Measurements from ENCODE around the gene IRGC.

IRGC gene

GRCh38 chr19:43724896-43725295, 9.0 kb downstream of the IRGC start:
- DNase-seq (ENCODE audit: low spot score) = no peak

- DNase-seq (ENCODE audit: low spot score) = no peak
Measured at GRCh38 chr19:43725468-43725867, 9.6 kb downstream of the IRGC start.

- no peak for DNase-seq (ENCODE audit: low spot score)
Measured at GRCh38 chr19:43726736-43727592, 11.1 kb downstream of the IRGC start.

- no peak for DNase-seq (ENCODE audit: low spot score)
Measured at GRCh38 chr19:43727593-43727853, 11.6 kb downstream of the IRGC start.

- DNase-seq (ENCODE audit: low spot score) = no peak
Measured at GRCh38 chr19:43729919-43730318, 14.0 kb downstream of the IRGC start.

- no peak for DNase-seq (ENCODE audit: low spot score)
Measured at GRCh38 chr19:43731346-43731745, 15.5 kb downstream of the IRGC start.

GRCh38 chr19:43731846-43732245, 16.0 kb downstream of the IRGC start:
- no peak for DNase-seq (ENCODE audit: low spot score)

- DNase-seq (ENCODE audit: low spot score) = no peak
Measured at GRCh38 chr19:43735013-43735412, 19.1 kb downstream of the IRGC start.

- no peak for DNase-seq (ENCODE audit: low spot score)
Measured at GRCh38 chr19:43735957-43736356, 20.1 kb downstream of the IRGC start.

GRCh38 chr19:43738780-43739211, 22.9 kb downstream of the IRGC start:
- DNase-seq (ENCODE audit: low spot score) = no peak

- DNase-seq (ENCODE audit: low spot score) = no peak
Measured at GRCh38 chr19:43739439-43740235, 23.8 kb downstream of the IRGC start.

- DNase-seq (ENCODE audit: low spot score) = no peak
Measured at GRCh38 chr19:43741075-43741825, 25.4 kb downstream of the IRGC start.

- DNase-seq (ENCODE audit: low spot score) = no peak
Measured at GRCh38 chr19:43743059-43743458, 27.2 kb downstream of the IRGC start.

GRCh38 chr19:43747557-43748204, 31.8 kb downstream of the IRGC start:
- no peak for DNase-seq (ENCODE audit: low spot score)

GRCh38 chr19:43748205-43748594, 32.3 kb downstream of the IRGC start:
- no peak for DNase-seq (ENCODE audit: low spot score)

- no peak for DNase-seq (ENCODE audit: low spot score)
Measured at GRCh38 chr19:43748685-43749084, 32.8 kb downstream of the IRGC start.

GRCh38 chr19:43749152-43749551, 33.3 kb downstream of the IRGC start:
- DNase-seq (ENCODE audit: low spot score) = no peak

GRCh38 chr19:43749898-43750297, 34.0 kb downstream of the IRGC start:
- DNase-seq (ENCODE audit: low spot score) = no peak

- DNase-seq (ENCODE audit: low spot score) = no peak
Measured at GRCh38 chr19:43751466-43752220, 35.8 kb downstream of the IRGC start.

GRCh38 chr19:43752287-43752875, 36.5 kb downstream of the IRGC start:
- DNase-seq (ENCODE audit: low spot score) = no peak

- DNase-seq (ENCODE audit: low spot score) = no peak
Measured at GRCh38 chr19:43754253-43754502, 38.3 kb downstream of the IRGC start.
